OCI-LY3 (cell line): ENCODE data around the gene VMO1.

Experiments
- H2AFZ ChIP-seq: fragments of 200-600, 300-600 bp; shearing (Covaris generic); 2 replicates; pipeline ENCODE4 v1.6.0; 2014; ENCODE audit warnings: antibody characterized with exemption, low read depth, low read length
- H3K27ac ChIP-seq: fragments of 200-600, 300-600 bp; sonication (generic); 2 replicates; pipeline ENCODE4 v1.5.1; 2014; ENCODE audit warnings: mild to moderate bottlenecking, low read length, moderate library complexity, mixed read lengths
- H3K27me3 ChIP-seq: fragments of 200-600, 300-600 bp; sonication (generic); 2 replicates; pipeline ENCODE4 v1.6.1; 2014; ENCODE audit warnings: low read depth, low read length, mixed read lengths
- H3K36me3 ChIP-seq: fragments of 200-600, 300-600 bp; sonication (generic); replicated peaks from 2 replicates; pipeline ENCODE3; 2014; ENCODE audit warnings: low read depth, low read length, mixed read lengths
- H3K4me1 ChIP-seq: fragments of 300-600, 200-600 bp; sonication (generic); 2 replicates; pipeline ENCODE4 v1.6.1; 2014; ENCODE audit warnings: low read length, mixed read lengths
- H3K4me2 ChIP-seq: fragments of 200-600, 300-600 bp; sonication (generic); 2 replicates; pipeline ENCODE4 v1.6.1; 2014; ENCODE audit warnings: low read length, mixed read lengths
- H3K4me3 ChIP-seq: fragments of 300-600, 200-600 bp; sonication (generic); 2 replicates; pipeline ENCODE4 v1.5.1; 2014; ENCODE audit warnings: antibody characterized with exemption, mild to moderate bottlenecking, low read length, moderate library complexity
- H3K79me2 ChIP-seq: fragments of 300-600, 200-600 bp; shearing (Covaris generic); 2 replicates; pipeline ENCODE4 v1.6.1; 2014; ENCODE audit warnings: mild to moderate bottlenecking, low read length, mixed read lengths
- H3K9ac ChIP-seq: fragments of 300-600, 200-600 bp; shearing (Covaris generic); 2 replicates; pipeline ENCODE4 v1.6.0; 2014; ENCODE audit warnings: mild to moderate bottlenecking, low read length, moderate library complexity
- H3K9me3 ChIP-seq: fragments of 200-600, 300-600 bp; shearing (Covaris generic); 2 replicates; pipeline ENCODE4 v1.6.1; 2014; ENCODE audit warnings: low read length, mixed read lengths; ENCODE audit not compliant: insufficient read depth
- H4K20me1 ChIP-seq: fragments of 200-600, 300-600 bp; sonication (generic); 2 replicates; pipeline ENCODE4 v1.6.1; 2016; ENCODE audit warnings: low read length, mixed read lengths; ENCODE audit not compliant: insufficient read depth
- EZH2phosphoT487 ChIP-seq: fragments of 200-600 bp; shearing (Covaris generic); IDR thresholded peaks from 2 replicates; pipeline ENCODE4 v1.6.1; 2018; ENCODE audit warnings: antibody characterized with exemption, mixed run types, low read depth
- TF ChIP-seq, protein P1 (sequence below): fragments of 200-600, 300-600 bp; sonication (generic); IDR thresholded peaks from 2 replicates; pipeline ENCODE4 v1.5.1; 2014; ENCODE audit warnings: antibody characterized with exemption, low read length, low read depth

VMO1 gene

DNA sequence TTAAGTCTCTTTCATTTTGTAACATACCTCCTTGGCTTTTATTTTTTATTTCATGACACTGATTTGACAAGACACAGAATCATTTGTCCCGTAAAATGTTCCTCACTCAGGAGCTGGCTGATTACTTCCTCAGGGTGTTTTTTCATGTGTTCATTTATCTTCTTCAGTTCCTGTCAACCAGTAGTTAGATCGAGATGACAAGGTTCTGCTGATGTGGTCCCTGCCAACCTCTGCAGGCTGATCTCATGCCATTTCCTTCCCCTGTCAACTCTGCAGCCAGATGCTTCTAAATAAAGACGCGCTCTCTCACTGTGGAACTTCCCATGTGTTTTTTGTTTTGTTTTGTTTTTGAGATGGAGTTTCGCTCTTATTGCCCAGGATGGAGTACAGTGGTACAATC lies 38.3 kb downstream of the VMO1 start:
- Histone ChIP-seq H3K79me2 (no peaks in the 10 kb centered on the region), H3K4me3 (no peak overlapping the region), H3K27me3 (peaks cover 3% of the 10 kb centered on the region; the same call in 1 of the 2 replicates), H3K4me1 (no peaks in the 10 kb centered on the region), H3K27ac (no peak overlapping the region), H3K36me3 (no peaks in the 10 kb centered on the region), H3K9me3 (no peaks in the 10 kb centered on the region), H2AFZ (no peak overlapping the region), H4K20me1 (no peaks in the 10 kb centered on the region), H3K9ac (no peak overlapping the region), H3K4me2 (no peak overlapping the region)
- TF ChIP-seq, protein P1, sequence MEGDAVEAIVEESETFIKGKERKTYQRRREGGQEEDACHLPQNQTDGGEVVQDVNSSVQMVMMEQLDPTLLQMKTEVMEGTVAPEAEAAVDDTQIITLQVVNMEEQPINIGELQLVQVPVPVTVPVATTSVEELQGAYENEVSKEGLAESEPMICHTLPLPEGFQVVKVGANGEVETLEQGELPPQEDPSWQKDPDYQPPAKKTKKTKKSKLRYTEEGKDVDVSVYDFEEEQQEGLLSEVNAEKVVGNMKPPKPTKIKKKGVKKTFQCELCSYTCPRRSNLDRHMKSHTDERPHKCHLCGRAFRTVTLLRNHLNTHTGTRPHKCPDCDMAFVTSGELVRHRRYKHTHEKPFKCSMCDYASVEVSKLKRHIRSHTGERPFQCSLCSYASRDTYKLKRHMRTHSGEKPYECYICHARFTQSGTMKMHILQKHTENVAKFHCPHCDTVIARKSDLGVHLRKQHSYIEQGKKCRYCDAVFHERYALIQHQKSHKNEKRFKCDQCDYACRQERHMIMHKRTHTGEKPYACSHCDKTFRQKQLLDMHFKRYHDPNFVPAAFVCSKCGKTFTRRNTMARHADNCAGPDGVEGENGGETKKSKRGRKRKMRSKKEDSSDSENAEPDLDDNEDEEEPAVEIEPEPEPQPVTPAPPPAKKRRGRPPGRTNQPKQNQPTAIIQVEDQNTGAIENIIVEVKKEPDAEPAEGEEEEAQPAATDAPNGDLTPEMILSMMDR, result no peak
- TF ChIP-seq EZH2phosphoT487, result no peak

DNA sequence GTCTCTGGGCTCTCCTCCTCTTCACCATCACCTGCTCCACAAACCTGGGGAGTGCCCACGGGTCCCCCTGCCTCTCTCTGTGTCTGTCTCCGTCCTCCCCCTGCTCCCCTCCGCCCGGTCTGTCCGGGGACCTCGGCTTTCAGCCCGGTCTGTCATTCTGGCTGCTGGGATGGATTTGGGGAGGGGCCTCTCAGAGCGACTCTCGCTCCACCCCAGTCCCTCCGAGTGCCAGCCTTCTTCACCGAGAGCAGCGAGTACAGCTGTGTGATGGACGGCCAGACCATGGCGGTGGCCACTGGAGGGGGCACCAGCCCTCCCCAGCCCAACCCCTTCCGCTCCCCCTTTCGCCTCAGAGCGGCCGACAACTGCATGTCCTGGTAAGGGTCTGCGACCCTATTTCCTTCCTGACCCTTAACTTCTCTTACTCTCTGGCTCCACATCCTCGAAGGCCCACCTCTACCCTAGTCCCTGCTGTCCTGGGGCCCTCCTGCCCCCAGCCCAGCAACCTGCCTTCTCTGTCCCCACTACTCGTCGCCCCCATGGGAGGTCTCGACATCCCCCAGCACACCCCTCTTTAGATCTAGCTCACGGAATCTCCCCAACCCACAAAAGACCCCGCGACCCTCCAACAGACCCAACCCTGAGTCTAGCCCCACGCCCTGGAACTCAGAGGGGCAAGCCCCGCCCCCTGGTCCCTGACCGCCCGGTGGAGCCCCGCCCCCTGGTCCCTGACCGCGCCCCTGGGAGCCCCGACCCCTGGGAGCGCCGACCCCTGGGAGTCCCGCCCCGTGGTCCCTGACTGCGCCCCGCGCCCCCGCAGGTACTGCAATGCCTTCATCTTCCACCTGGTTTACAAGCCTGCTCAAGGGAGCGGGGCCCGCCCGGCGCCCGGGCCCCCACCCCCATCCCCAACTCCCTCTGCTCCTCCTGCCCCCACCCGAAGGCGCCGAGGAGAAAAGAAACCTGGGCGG lies 40.9 kb downstream of the VMO1 start:
- no peak overlapping the region for H3K4me2 ChIP-seq

DNA sequence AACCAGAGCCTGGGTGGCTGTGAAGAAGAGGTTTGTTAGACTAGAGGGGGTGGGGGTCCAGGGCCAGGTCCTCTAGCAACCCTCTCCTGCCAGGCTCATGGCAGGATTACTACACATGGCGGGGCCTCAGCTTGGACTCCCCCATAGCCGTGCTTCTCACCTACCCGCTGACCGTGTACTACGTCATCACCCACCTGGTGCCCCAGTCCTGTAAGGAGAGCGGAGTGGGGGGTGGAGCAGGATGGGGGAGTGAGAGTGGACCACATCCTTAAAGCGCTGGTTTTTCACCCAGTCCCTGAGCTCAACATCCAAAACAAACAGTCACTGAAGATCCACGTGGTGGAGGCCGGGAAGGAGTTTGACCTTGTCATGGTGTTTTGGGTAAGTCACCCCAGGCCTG lies 42.3 kb downstream of the VMO1 start:
- no peak overlapping the region for H3K4me2 ChIP-seq
- H3K36me3 ChIP-seq, result no peaks in the 10 kb centered on the region
- no peak overlapping the region for H2AFZ ChIP-seq
- no peaks in the 10 kb centered on the region for H4K20me1 ChIP-seq
- H3K9ac ChIP-seq, result no peak overlapping the region
- H3K4me1 ChIP-seq, result peaks cover 4% of the 10 kb centered on the region; the same call in 1 of the 2 replicates
- peaks cover 19% of the 10 kb centered on the region for H3K27me3 ChIP-seq
- H3K27ac ChIP-seq, result no peak overlapping the region
- TF ChIP-seq, protein P1, result no peak
- TF ChIP-seq EZH2phosphoT487, result no peak
- no peaks in the 10 kb centered on the region for H3K9me3 ChIP-seq
- no peaks in the 10 kb centered on the region for H3K79me2 ChIP-seq
- H3K4me3 ChIP-seq, result no peak overlapping the region

More for the DNA sequence above, 40.9 kb downstream of the VMO1 start:
- no peak for TF ChIP-seq EZH2phosphoT487
- TF ChIP-seq, protein P1, result no peak
- H3K9me3 ChIP-seq, result no peaks in the 10 kb centered on the region
- H3K4me1 ChIP-seq, result no peaks in the 10 kb centered on the region
- no peak overlapping the region for H3K9ac ChIP-seq
- H3K27me3 ChIP-seq, result peaks cover 9% of the 10 kb centered on the region
- no peaks in the 10 kb centered on the region for H3K36me3 ChIP-seq
- no peak overlapping the region for H3K27ac ChIP-seq
- no peak overlapping the region for H3K4me3 ChIP-seq
- no peaks in the 10 kb centered on the region for H3K79me2 ChIP-seq
- H4K20me1 ChIP-seq, result no peaks in the 10 kb centered on the region
- H2AFZ ChIP-seq, result no peak overlapping the region

DNA sequence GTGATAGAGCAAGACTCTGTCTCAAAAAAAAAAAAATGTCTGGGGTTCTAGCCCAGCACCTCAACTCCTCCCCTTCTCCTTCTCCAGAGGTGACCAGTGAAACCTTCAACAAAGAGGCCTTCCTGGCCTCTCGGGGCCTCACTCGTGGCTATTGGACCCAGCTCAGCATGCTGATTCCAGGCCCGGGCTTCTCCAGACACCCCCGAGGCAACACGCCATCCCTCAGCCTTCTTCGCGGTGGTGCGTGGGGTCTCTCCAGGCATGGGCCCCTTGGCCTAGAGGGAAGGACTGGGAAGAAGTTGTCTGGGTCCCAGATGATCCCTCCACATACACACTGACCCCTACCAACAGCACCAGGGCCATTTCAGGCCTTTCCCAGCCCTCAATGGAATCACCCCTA lies 42.9 kb downstream of the VMO1 start:
- no peaks in the 10 kb centered on the region for H3K79me2 ChIP-seq
- H3K36me3 ChIP-seq, result no peaks in the 10 kb centered on the region
- H3K27me3 ChIP-seq, result peaks cover 22% of the 10 kb centered on the region
- no peak overlapping the region for H3K9ac ChIP-seq
- no peak overlapping the region for H3K4me3 ChIP-seq
- H3K9me3 ChIP-seq, result no peaks in the 10 kb centered on the region
- no peak overlapping the region for H3K4me2 ChIP-seq
- H4K20me1 ChIP-seq, result no peaks in the 10 kb centered on the region
- no peak overlapping the region for H3K27ac ChIP-seq
- TF ChIP-seq EZH2phosphoT487, result no peak
- TF ChIP-seq, protein P1, result no peak
- H2AFZ ChIP-seq, result no peak overlapping the region
- peaks cover 10% of the 10 kb centered on the region; the same call in 1 of the 2 replicates for H3K4me1 ChIP-seq
